ENCODE measurements around the gene LIMS2. TPM values are rescaled to one million over a fixed set of nuclear protein-coding genes. Genes with fewer than 3 reads are reported as not detected.

LIMS2 gene
- total RNA-seq, 2 donors from 2014 or later: 6.6 to 37.2 TPM

DNA sequence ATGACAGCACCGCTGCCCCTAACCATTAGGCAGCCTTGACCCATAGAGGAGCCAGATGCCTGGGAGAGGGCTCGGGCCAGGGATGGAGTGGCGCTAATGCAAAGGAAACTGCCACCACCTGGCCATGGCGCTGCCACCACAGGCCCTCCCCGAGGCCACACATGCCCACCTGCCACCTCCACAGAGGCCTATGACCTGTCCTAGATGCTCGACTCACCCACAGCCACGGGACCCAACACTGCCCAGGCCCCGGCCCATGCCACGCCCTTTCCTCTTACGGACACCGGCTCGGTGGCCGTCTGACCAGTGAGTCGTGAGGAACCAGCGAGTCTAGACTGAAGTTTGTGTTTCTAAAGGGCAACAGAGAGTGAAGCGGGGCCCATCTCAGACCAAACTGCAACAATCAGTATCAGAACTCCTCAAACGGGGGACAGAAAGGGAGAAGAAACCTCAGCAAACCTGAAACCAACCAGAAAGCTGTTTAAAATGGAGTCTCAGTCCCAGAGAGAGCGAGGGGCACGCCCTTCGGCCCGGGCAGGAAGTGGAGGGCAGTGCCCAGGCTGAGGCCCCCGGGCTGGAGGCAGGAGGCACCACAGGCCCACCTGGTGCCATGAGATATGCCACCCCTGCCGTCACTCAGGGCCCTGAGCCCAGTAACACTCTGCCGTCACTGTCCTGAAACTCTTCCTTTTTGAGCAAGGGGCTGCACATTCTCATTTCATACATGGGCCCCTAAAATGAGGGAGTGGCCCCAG is 28.7 kb downstream of the LIMS2 start:
- no peak overlapping the region for H3K27ac ChIP-seq
- intact Hi-C loops (cut with DNase I): loop anchor here (5.0 kb wide), 1 partner anchor 449 kb away; no protein-coding TSS in a partner anchor
- H3K36me3 ChIP-seq: no peaks in the 10 kb centered on the region
- no peak for DNase-seq
- no peaks in the 10 kb centered on the region for H3K27me3 ChIP-seq
- TF ChIP-seq, protein P1, sequence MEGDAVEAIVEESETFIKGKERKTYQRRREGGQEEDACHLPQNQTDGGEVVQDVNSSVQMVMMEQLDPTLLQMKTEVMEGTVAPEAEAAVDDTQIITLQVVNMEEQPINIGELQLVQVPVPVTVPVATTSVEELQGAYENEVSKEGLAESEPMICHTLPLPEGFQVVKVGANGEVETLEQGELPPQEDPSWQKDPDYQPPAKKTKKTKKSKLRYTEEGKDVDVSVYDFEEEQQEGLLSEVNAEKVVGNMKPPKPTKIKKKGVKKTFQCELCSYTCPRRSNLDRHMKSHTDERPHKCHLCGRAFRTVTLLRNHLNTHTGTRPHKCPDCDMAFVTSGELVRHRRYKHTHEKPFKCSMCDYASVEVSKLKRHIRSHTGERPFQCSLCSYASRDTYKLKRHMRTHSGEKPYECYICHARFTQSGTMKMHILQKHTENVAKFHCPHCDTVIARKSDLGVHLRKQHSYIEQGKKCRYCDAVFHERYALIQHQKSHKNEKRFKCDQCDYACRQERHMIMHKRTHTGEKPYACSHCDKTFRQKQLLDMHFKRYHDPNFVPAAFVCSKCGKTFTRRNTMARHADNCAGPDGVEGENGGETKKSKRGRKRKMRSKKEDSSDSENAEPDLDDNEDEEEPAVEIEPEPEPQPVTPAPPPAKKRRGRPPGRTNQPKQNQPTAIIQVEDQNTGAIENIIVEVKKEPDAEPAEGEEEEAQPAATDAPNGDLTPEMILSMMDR (IDR thresholded peaks at IDR 0.05): no peak
- no peaks in the 10 kb centered on the region for H3K4me1 ChIP-seq
- no peaks in the 10 kb centered on the region for H3K9me3 ChIP-seq
- H3K4me3 ChIP-seq: no peak overlapping the region
- H3K9ac ChIP-seq (ENCODE audit: low read depth in 2 of 2, low read length in 2 of 2): peak overlapping the region in 1 of 2 donors; percentile 26

- intact Hi-C loops (cut with DNase I): loop anchor here (5.0 kb wide), 1 partner anchor 448 kb away; no protein-coding TSS in a partner anchor
- no peak within 1 kb of the TSS for H3K27ac ChIP-seq
Measured at GRCh38 chr2:127645395-127646291, 29.7 kb downstream of the LIMS2 start, which contains the start of gene GPR17. GPR17 (plus strand) TSS chr2:127646153; CDS start chr2:127650736, 4,583 bp downstream.

GRCh38 chr2:127645026-127645394 is 30.3 kb downstream of the LIMS2 start:
- H3K27ac ChIP-seq: no peak overlapping the region
- TF ChIP-seq, protein P1 (IDR thresholded peaks at IDR 0.05): no peak
- no peak overlapping the region for H3K4me3 ChIP-seq
- H3K9ac ChIP-seq (ENCODE audit: low read depth in 2 of 2, low read length in 2 of 2): no peak overlapping the region
- intact Hi-C loops (cut with DNase I): loop anchor here (5.0 kb wide), 1 partner anchor 448 kb away; no protein-coding TSS in a partner anchor
- no peak for DNase-seq
- H3K9me3 ChIP-seq: no peaks in the 10 kb centered on the region
- no peaks in the 10 kb centered on the region for H3K4me1 ChIP-seq
- no peaks in the 10 kb centered on the region for H3K27me3 ChIP-seq
- H3K36me3 ChIP-seq: no peaks in the 10 kb centered on the region

More at GRCh38 chr2:127645395-127646291, 29.7 kb downstream of the LIMS2 start, which contains the start of gene GPR17:
- H3K9me3 ChIP-seq: no peaks in the 10 kb centered on the region
- no peaks in the 10 kb centered on the region for H3K4me1 ChIP-seq
- no peak for DNase-seq
- H3K27me3 ChIP-seq: no peaks in the 10 kb centered on the region
- no peaks in the 10 kb centered on the region for H3K36me3 ChIP-seq
- peak within 1 kb of the TSS in 1 of 2 donors; percentile 26 for H3K9ac ChIP-seq (ENCODE audit: low read depth in 2 of 2, low read length in 2 of 2)
- TF ChIP-seq, protein P1 (IDR thresholded peaks at IDR 0.05): no peak
- no peak within 1 kb of the TSS for H3K4me3 ChIP-seq

DNA sequence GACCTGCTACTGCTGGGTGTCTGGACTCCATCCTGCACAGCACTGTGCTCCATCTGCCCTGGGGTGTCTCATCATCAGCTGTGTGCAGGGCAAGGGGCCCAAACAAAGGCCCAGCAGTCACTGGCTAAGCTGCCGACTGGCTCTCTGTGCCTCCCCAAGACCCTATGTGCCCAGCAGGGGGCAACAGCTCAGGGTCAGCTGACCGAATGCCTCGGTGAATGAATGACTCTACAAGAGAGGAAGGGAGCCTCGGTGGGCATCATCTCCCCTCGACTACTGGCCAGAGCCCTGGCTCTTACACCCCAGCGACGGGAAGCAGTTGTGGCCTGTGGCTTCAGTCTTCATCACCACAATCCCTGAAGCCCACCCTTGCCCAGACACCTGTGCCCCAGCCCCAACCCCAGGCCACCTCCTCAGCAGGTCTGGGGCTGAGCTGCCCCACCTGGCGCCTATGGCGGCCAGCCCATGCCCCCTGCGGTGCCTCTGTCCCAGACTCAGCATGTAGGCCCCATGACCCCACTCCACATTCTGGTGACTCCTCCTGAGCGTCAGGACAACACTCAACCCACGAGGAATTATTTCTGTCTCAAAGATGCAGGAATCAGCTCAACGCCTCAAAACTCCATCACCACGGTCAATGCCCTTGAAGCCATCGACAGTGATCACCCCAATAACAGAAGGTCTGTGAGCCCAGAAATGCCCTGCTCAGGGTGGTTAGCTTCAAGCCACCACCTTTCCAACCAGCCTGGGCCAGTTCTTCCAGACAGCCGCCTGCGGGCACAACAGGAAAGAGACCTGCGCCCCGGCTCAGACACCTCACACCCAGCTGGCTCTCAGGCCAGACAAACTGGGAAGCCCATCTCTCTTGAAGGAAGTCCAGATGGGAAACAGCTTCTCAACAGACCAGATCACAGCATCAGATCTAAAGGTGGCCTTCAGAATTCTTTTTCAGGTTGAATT is 31.0 kb downstream of the LIMS2 start:
- no peaks in the 10 kb centered on the region for H3K27me3 ChIP-seq
- no peaks in the 10 kb centered on the region for H3K4me1 ChIP-seq
- DNase-seq: no peak
- no peaks in the 10 kb centered on the region for H3K9me3 ChIP-seq
- TF ChIP-seq, protein P1 (IDR thresholded peaks at IDR 0.05): no peak
- intact Hi-C loops (cut with DNase I): loop anchor here (5.0 kb wide), 1 partner anchor 447 kb away; no protein-coding TSS in a partner anchor
- H3K36me3 ChIP-seq: no peaks in the 10 kb centered on the region
- no peak overlapping the region for H3K4me3 ChIP-seq
- no peak overlapping the region for H3K9ac ChIP-seq (ENCODE audit: low read depth in 2 of 2, low read length in 2 of 2)
- no peak overlapping the region for H3K27ac ChIP-seq

All from colonic mucosa (tissue), 4 donors.